HEK293 (cell line): Measurements from ENCODE around the gene ZAR1.

Source experiments
- CTCF ChIA-PET: fragments of 350-600 bp; formaldehyde crosslinking; extraction: SDS; loops from one replicate; lab custom pipeline; 2021; ENCODE audit warnings: antibody characterized with exemption; lab: Yijun Ruan, JAX
- POLR2A ChIA-PET: fragments of 300-600 bp; formaldehyde crosslinking; extraction: SDS; loops from one replicate; lab custom pipeline; 2020; ENCODE audit warnings: antibody characterized with exemption, inconsistent platforms; lab: Yijun Ruan, JAX
- H3K27ac ChIP-seq: fragments of 200-500 bp; sonication (Bioruptor generic); 2 replicates; pipeline ENCODE4 v1.5.1; 2014; ENCODE audit warnings: low read depth, low read length, control low read depth, inconsistent platforms; ENCODE audit errors: extremely low read depth
- H3K36me3 ChIP-seq, 2 experiments: fragments of 200-500 bp in 1 of 2; sonication (Bioruptor generic) in 1 of 2; 1 replicate in 1 of 2; 2 replicates in 1 of 2; pipeline ENCODE4 v1.5.1; 2014 to 2017; ENCODE audit warnings: inconsistent platforms in 2 of 2, low read length in 2 of 2; ENCODE audit not compliant: control insufficient read depth in 2 of 2, insufficient read depth in 1 of 2
- H3K4me1 ChIP-seq: fragments of 200-500 bp; sonication (Bioruptor generic); 2 replicates; pipeline ENCODE4 v1.5.1; 2014; ENCODE audit warnings: mild to moderate bottlenecking, low read length, inconsistent platforms; ENCODE audit not compliant: control insufficient read depth, insufficient read depth
- H3K4me3 ChIP-seq: 2 replicates; pipeline ENCODE4 v1.5.1; 2011; ENCODE audit warnings: low read depth, mild to moderate bottlenecking, control low read depth, low read length, moderate library complexity
- H3K9me3 ChIP-seq: fragments of 200-500 bp; sonication (Bioruptor generic); 2 replicates; pipeline ENCODE4 v1.5.1; 2014; ENCODE audit warnings: low read depth, low read length, inconsistent platforms; ENCODE audit not compliant: control insufficient read depth, insufficient read depth
- BCL11B ChIP-seq: fragments of 450-650 bp; formaldehyde crosslinking; IDR thresholded peaks from 2 replicates; pipeline ENCODE4 v1.5.1; 2016; ENCODE audit warnings: low read depth, missing biosample characterization, missing genetic modification characterization
- EGR2 ChIP-seq: fragments of 450-650 bp; formaldehyde crosslinking; IDR thresholded peaks from 2 replicates; pipeline ENCODE4 v1.5.1; 2016; ENCODE audit warnings: low read depth, missing biosample characterization, missing genetic modification characterization
- HOXA7 ChIP-seq: sonication (generic); formaldehyde crosslinking; IDR thresholded peaks from 2 replicates; pipeline ENCODE4 v1.8.1; 2022; ENCODE audit warnings: missing genetic modification reagents, borderline replicate concordance
- HOXD13 ChIP-seq: sonication (generic); formaldehyde crosslinking; IDR thresholded peaks from 2 replicates; pipeline ENCODE4 v1.8.0; 2022; ENCODE audit warnings: missing genetic modification reagents, borderline replicate concordance
- IKZF3 ChIP-seq: fragments of 450-650 bp; IDR thresholded peaks from 2 replicates; pipeline ENCODE4 v1.5.0; 2018; ENCODE audit warnings: missing biosample characterization, mild to moderate bottlenecking, missing genetic modification characterization, moderate library complexity
- KLF9 ChIP-seq: fragments of 450-650 bp; formaldehyde crosslinking; IDR thresholded peaks from 2 replicates; pipeline ENCODE4 v1.5.1; 2016; ENCODE audit warnings: missing biosample characterization, missing genetic modification characterization, low read depth
- SCRT2 ChIP-seq: fragments of 450-650 bp; formaldehyde crosslinking; IDR thresholded peaks from 2 replicates; pipeline ENCODE4 v1.5.1; 2016; ENCODE audit warnings: missing biosample characterization, missing genetic modification characterization
- WT1 ChIP-seq: fragments of 450-650 bp; formaldehyde crosslinking; IDR thresholded peaks from 2 replicates; pipeline ENCODE4 v1.5.1; 2016; ENCODE audit warnings: missing biosample characterization, missing genetic modification characterization
- ZNF121 ChIP-seq: fragments of 450-650 bp; formaldehyde crosslinking; IDR thresholded peaks from 2 replicates; pipeline ENCODE4 v1.5.1; 2016; ENCODE audit warnings: missing biosample characterization, missing genetic modification characterization
- ZNF155 ChIP-seq: fragments of 450-650 bp; formaldehyde crosslinking; IDR thresholded peaks from 2 replicates; pipeline ENCODE4 v1.5.1; 2016; ENCODE audit warnings: missing biosample characterization, missing genetic modification characterization
- ZNF214 ChIP-seq: fragments of 450-650 bp; formaldehyde crosslinking; IDR thresholded peaks from 2 replicates; pipeline ENCODE4 v1.5.1; 2017; ENCODE audit warnings: missing biosample characterization, mild to moderate bottlenecking, missing genetic modification characterization, borderline replicate concordance
- ZNF292 ChIP-seq: fragments of 450-650 bp; formaldehyde crosslinking; IDR thresholded peaks from 2 replicates; pipeline ENCODE4 v1.5.1; 2016; ENCODE audit warnings: low read depth, missing biosample characterization, missing genetic modification characterization, borderline replicate concordance
- ZNF37A ChIP-seq: fragments of 450-650 bp; IDR thresholded peaks from 2 replicates; pipeline ENCODE4 v1.5.1; 2018; ENCODE audit warnings: missing biosample characterization, missing genetic modification characterization
- ZNF510 ChIP-seq: fragments of 450-650 bp; formaldehyde crosslinking; IDR thresholded peaks from 2 replicates; pipeline ENCODE4 v1.5.1; 2018; ENCODE audit warnings: mild to moderate bottlenecking, missing genetic modification characterization, missing biosample characterization; ENCODE audit not compliant: insufficient replicate concordance
- ZNF514 ChIP-seq: fragments of 450-650 bp; formaldehyde crosslinking; IDR thresholded peaks from 2 replicates; pipeline ENCODE4 v1.5.1; 2016; ENCODE audit warnings: missing biosample characterization, missing genetic modification characterization
- ZNF600 ChIP-seq: fragments of 450-650 bp; formaldehyde crosslinking; IDR thresholded peaks from 2 replicates; pipeline ENCODE4 v1.5.1; 2016; ENCODE audit warnings: missing biosample characterization, missing genetic modification characterization
- ZNF610 ChIP-seq: fragments of 450-650 bp; formaldehyde crosslinking; IDR thresholded peaks from 2 replicates; pipeline ENCODE4 v1.5.1; 2016; ENCODE audit warnings: missing biosample characterization, missing genetic modification characterization, borderline replicate concordance
- ZNF623 ChIP-seq: fragments of 450-650 bp; formaldehyde crosslinking; IDR thresholded peaks from 2 replicates; pipeline ENCODE4 v1.5.1; 2016; ENCODE audit warnings: missing biosample characterization, missing genetic modification characterization
- ZNF626 ChIP-seq: fragments of 450-650 bp; sonication (Bioruptor Pico); formaldehyde crosslinking; IDR thresholded peaks from 2 replicates; pipeline ENCODE4 v1.5.1; 2018; ENCODE audit warnings: missing biosample characterization, missing genetic modification characterization, inconsistent platforms
- ZNF654 ChIP-seq: fragments of 450-650 bp; formaldehyde crosslinking; IDR thresholded peaks from 2 replicates; pipeline ENCODE4 v1.5.1; 2016; ENCODE audit warnings: low read depth, missing biosample characterization, missing genetic modification characterization
- ZNF660 ChIP-seq: fragments of 450-650 bp; IDR thresholded peaks from 2 replicates; pipeline ENCODE4 v1.5.1; 2018; ENCODE audit warnings: missing biosample characterization, mild to moderate bottlenecking, missing genetic modification characterization
- ZNF76 ChIP-seq: fragments of 450-650 bp; formaldehyde crosslinking; IDR thresholded peaks from 2 replicates; pipeline ENCODE4; 2016; ENCODE audit warnings: low read depth, missing biosample characterization, missing genetic modification characterization, borderline replicate concordance
- ZNF768 ChIP-seq: fragments of 450-650 bp; formaldehyde crosslinking; IDR thresholded peaks from 2 replicates; pipeline ENCODE4 v1.5.1; 2018; ENCODE audit warnings: missing biosample characterization, mild to moderate bottlenecking, missing genetic modification characterization
- TF ChIP-seq, protein P1 (sequence below): fragments of 450-650 bp; IDR thresholded peaks from 2 replicates; pipeline ENCODE4 v1.5.1; 2018; ENCODE audit warnings: missing biosample characterization, mild to moderate bottlenecking, missing genetic modification characterization
- TF ChIP-seq, protein P2 (sequence below): fragments of 450-650 bp; formaldehyde crosslinking; IDR thresholded peaks from 2 replicates; pipeline ENCODE4 v1.5.1; 2016; ENCODE audit warnings: missing biosample characterization, missing genetic modification characterization, borderline replicate concordance
- TF ChIP-seq, protein P3 (sequence below): fragments of 450-650 bp; formaldehyde crosslinking; IDR thresholded peaks from 2 replicates; pipeline ENCODE4 v1.5.1; 2017; ENCODE audit warnings: missing biosample characterization, mild to moderate bottlenecking, missing genetic modification characterization, moderate library complexity

Gene ZAR1

DNA sequence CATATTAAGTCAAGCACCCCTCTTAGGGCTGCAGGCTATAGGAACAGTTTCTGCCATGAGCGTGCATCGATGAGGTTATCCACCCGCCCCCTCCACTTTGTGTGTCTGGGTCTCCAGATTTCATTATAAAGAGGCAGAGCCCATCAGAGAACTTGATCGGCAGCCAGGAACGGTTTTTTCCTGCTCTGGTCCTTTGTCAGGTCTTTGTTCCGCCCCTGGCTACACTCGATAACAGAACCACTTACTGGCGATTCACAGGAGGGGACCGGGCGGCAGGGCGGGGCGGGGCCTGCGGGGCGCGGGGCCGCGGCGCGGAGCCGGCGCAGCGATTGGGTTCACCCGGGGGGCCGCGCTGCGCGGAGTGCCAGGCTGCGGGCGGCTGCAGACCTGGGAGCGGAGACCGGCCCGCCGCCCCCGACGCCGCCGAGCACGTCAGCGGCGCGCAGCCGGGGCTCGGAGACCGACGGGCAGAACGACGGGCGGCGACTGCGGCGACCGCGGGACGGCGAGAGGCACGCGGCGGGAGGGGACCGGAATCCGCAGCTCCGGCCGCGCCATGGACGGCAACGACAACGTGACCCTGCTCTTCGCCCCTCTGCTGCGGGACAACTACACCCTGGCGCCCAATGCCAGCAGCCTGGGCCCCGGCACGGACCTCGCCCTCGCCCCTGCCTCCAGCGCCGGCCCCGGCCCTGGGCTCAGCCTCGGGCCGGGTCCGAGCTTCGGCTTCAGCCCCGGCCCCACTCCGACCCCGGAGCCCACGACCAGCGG is 6.9 kb upstream of the ZAR1 start, which contains the start of gene SLC10A4 (continued):
- TF ChIP-seq, protein P1, sequence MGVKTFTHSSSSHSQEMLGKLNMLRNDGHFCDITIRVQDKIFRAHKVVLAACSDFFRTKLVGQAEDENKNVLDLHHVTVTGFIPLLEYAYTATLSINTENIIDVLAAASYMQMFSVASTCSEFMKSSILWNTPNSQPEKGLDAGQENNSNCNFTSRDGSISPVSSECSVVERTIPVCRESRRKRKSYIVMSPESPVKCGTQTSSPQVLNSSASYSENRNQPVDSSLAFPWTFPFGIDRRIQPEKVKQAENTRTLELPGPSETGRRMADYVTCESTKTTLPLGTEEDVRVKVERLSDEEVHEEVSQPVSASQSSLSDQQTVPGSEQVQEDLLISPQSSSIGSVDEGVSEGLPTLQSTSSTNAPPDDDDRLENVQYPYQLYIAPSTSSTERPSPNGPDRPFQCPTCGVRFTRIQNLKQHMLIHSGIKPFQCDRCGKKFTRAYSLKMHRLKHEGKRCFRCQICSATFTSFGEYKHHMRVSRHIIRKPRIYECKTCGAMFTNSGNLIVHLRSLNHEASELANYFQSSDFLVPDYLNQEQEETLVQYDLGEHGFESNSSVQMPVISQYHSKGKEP = no peak
- no peak for TF ChIP-seq ZNF654
- no peak for TF ChIP-seq ZNF610 (tag by site-specific recombination)
- no peak for TF ChIP-seq ZNF768
- TF ChIP-seq EGR2 (tag by site-specific recombination) = no peak
- no peak for TF ChIP-seq ZNF37A
- TF ChIP-seq ZNF214 = no peak
- no peak for TF ChIP-seq ZNF510 (tag by site-specific recombination)
- TF ChIP-seq ZNF626 (tag by site-specific recombination) = no peak

DNA sequence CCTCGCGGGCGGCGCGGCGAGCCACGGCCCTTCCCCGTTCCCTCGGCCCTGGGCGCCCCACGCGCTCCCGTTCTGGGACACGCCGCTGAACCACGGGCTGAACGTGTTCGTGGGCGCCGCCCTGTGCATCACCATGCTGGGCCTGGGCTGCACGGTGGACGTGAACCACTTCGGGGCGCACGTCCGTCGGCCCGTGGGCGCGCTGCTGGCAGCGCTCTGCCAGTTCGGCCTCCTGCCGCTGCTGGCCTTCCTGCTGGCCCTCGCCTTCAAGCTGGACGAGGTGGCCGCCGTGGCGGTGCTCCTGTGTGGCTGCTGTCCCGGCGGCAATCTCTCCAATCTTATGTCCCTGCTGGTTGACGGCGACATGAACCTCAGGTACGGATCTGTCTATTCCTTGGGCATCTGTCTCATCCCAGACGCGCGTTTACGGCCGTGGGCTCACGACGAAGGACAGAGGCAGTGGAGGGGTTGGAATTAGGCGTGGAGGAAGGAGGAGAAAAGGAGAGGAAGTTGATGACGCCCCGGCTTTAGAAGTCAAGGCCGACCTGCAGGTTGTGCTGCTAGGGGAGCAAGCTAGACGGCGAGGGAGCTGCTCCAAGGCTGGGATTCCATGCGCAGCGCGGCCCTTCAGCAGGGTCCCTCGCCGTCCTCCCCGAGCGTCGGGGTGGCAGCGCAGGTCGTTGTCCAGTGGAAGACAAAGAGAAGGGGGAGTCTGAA is 6.1 kb upstream of the ZAR1 start:
- ChIA-PET POLR2A (no interaction called here), CTCF (no interaction called here)

DNA sequence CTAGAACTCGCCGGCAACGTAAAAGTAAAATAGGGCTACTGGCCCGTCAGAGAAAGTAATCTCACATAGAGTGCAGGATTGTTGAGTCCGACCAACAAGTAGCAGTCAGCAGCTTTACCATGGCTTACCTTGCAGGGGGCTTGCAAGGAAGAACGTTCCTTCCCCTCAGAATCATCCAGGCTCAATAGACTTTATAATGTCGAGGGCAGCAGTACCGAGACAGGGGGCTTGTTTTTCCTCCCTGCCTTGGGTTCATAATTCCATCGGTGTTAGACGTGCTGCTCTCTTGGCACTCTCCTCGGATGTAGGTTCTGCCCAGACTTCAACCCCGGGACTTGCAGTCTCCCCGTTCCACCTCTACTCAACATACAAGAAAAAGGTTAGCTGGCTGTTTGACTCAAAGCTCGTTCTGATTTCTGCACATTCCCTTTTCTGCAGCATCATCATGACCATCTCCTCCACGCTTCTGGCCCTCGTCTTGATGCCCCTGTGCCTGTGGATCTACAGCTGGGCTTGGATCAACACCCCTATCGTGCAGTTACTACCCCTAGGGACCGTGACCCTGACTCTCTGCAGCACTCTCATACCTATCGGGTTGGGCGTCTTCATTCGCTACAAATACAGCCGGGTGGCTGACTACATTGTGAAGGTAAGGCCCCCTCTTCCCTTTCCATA is 5.4 kb upstream of the ZAR1 start:
- CTCF ChIA-PET = interaction anchor here (1.0 kb wide), 1 partner anchor 9 kb away, joined by 3 read pairs; no protein-coding TSS in a partner anchor

More for the DNA sequence above, 6.1 kb upstream of the ZAR1 start:
- Histone ChIP-seq H3K4me3 (no peak overlapping the region; the same call in 1 of the 2 replicates), H3K27ac (no peak overlapping the region; the same call in 1 of the 2 replicates), H3K9me3 (no peaks in the 10 kb centered on the region), H3K4me1 (0 out of 2 replicates have a peak, but pooled peaks cover 2% of the 10 kb centered on the region), H3K36me3 (peaks cover 0 to 3% of the 10 kb centered on the region in 2 experiments; a peak in 1 of 3 replicates)
- no peak for TF ChIP-seq ZNF623
- TF ChIP-seq ZNF600 = peak; percentile 33; the same call in 1 of the 2 replicates

DNA sequence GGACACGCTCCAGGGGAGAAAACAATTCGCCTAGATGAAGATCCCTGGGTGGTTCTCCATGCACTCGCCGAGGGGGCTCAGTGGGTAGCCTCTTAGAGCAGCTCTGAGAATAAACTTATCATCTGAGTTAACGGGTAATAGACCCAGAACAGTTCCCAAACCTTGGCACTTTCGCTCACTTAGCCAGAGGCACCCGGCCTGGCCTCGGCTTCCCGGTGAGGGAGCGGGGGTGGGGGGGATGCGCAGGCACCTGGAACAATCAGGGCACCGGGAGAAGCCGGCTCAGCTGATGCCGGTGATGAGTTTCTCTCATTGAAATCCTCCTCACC is 405 bp upstream of the ZAR1 start:
- ChIA-PET POLR2A (no interaction called here), CTCF (no interaction called here)
- Histone ChIP-seq H3K4me3 (no peak overlapping the region), H3K27ac (no peak overlapping the region), H3K4me1 (no peaks in the 10 kb centered on the region), H3K9me3 (no peaks in the 10 kb centered on the region), H3K36me3 (peaks cover 0 to 3% of the 10 kb centered on the region in 2 experiments; a peak in 1 of 3 replicates)
- no peak for TF ChIP-seq HOXD13 (CRISPR knock-in tag)
- no peak for TF ChIP-seq BCL11B (tag by site-specific recombination)
- no peak for TF ChIP-seq ZNF76
- TF ChIP-seq ZNF514 = no peak
- no peak for TF ChIP-seq HOXA7
- no peak for TF ChIP-seq WT1 (tag by site-specific recombination)
- TF ChIP-seq, protein P2, sequence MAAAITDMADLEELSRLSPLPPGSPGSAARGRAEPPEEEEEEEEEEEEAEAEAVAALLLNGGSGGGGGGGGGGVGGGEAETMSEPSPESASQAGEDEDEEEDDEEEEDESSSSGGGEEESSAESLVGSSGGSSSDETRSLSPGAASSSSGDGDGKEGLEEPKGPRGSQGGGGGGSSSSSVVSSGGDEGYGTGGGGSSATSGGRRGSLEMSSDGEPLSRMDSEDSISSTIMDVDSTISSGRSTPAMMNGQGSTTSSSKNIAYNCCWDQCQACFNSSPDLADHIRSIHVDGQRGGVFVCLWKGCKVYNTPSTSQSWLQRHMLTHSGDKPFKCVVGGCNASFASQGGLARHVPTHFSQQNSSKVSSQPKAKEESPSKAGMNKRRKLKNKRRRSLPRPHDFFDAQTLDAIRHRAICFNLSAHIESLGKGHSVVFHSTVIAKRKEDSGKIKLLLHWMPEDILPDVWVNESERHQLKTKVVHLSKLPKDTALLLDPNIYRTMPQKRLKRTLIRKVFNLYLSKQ (tag by site-specific recombination) = no peak
- no peak for TF ChIP-seq ZNF121 (tag by site-specific recombination)
- no peak for TF ChIP-seq IKZF3 (tag by site-specific recombination)
- no peak for TF ChIP-seq ZNF155

More for the DNA sequence above, 5.4 kb upstream of the ZAR1 start:
- POLR2A ChIA-PET = no interaction called here
- no peaks in the 10 kb centered on the region for H3K9me3 ChIP-seq
- H3K4me1 ChIP-seq = 0 out of 2 replicates have a peak, but pooled peaks cover 2% of the 10 kb centered on the region
- H3K27ac ChIP-seq = no peak overlapping the region
- H3K4me3 ChIP-seq = no peak overlapping the region
- peaks cover 0 to 3% of the 10 kb centered on the region in 2 experiments; a peak in 1 of 3 replicates for H3K36me3 ChIP-seq
- TF ChIP-seq ZNF292 (no peak), ZNF654 (no peak), KLF9 (tag by site-specific recombination) (no peak), SCRT2 (0 out of 2 replicates have a peak, but pooled peaks have one; percentile 12), ZNF660 (no peak)
- TF ChIP-seq, protein P3, sequence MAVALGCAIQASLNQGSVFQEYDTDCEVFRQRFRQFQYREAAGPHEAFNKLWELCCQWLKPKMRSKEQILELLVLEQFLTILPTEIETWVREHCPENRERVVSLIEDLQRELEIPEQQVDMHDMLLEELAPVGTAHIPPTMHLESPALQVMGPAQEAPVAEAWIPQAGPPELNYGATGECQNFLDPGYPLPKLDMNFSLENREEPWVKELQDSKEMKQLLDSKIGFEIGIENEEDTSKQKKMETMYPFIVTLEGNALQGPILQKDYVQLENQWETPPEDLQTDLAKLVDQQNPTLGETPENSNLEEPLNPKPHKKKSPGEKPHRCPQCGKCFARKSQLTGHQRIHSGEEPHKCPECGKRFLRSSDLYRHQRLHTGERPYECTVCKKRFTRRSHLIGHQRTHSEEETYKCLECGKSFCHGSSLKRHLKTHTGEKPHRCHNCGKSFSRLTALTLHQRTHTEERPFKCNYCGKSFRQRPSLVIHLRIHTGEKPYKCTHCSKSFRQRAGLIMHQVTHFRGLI = no peak
- TF ChIP-seq, all 188 proteins: peak for 1
